HepG2 (cell line): Measurements from ENCODE around the gene TMEM121. TPM values are rescaled to one million over a fixed set of nuclear protein-coding genes. Genes with fewer than 3 reads are reported as not detected.

Experiments used
- PHF21A ChIP-seq: sonication (generic); formaldehyde crosslinking; IDR thresholded peaks from 2 replicates; pipeline ENCODE4 v1.5.0; 2020; ENCODE audit warnings: mild to moderate bottlenecking, missing genetic modification reagents
- SPEN ChIP-seq: sonication (generic); formaldehyde crosslinking; IDR thresholded peaks from 2 replicates; pipeline ENCODE4 v1.5.1; 2020; ENCODE audit warnings: low read depth, mild to moderate bottlenecking, missing genetic modification reagents
- polyA plus RNA-seq, 8 experiments: library from polyadenylated mRNA; depleted of rRNA in 3 of 8; stranded (reverse) in 7 of 8; unstranded in 1 of 8; fragments of >200 nt; fragmentation: Illumina TruSeq in 4 of 8; extraction: Trizol in 4 of 8; gene quantifications; 2 replicates each; pipeline versions ENCODE4 v1.2.1 to v1.2.3, GENCODE V29; 2011 to 2016; ENCODE audit warnings: low read depth in 4 of 8, missing spikeins in 1 of 8, mixed read lengths in 1 of 8; ENCODE audit not compliant: insufficient read depth in 1 of 8
- total RNA-seq, 5 experiments: library from RNA; depleted of rRNA; stranded (reverse); fragments of >200 nt; fragmentation: Illumina TruSeq; extraction: Trizol; gene quantifications; 2 replicates each; pipeline ENCODE4 v1.2.3, GENCODE V29; 2016; ENCODE audit warnings: low read depth in 1 of 5
- TF ChIP-seq, protein P1 (sequence below), 2 experiments: sonication (generic) in 1 of 2; formaldehyde crosslinking in 1 of 2; IDR thresholded peaks; 2 replicates each; pipeline versions ENCODE4 v1.4.0 to v1.6.1; 2016 to 2020; ENCODE audit warnings: borderline replicate concordance in 1 of 2, low read depth in 1 of 2, mild to moderate bottlenecking in 1 of 2, missing genetic modification reagents in 1 of 2
- TF ChIP-seq, protein P2 (sequence below): sonication (generic); formaldehyde crosslinking; IDR thresholded peaks from 2 replicates; pipeline ENCODE4 v1.5.1; 2020; ENCODE audit warnings: missing genetic modification reagents, mild to moderate bottlenecking, borderline replicate concordance

Gene TMEM121
- total and polyA plus RNA-seq, 2 of the 13 experiments (the other 11 are each of a cell fraction or from before 2014, with no cell fraction given) = 6.6 to 19.0 TPM

DNA sequence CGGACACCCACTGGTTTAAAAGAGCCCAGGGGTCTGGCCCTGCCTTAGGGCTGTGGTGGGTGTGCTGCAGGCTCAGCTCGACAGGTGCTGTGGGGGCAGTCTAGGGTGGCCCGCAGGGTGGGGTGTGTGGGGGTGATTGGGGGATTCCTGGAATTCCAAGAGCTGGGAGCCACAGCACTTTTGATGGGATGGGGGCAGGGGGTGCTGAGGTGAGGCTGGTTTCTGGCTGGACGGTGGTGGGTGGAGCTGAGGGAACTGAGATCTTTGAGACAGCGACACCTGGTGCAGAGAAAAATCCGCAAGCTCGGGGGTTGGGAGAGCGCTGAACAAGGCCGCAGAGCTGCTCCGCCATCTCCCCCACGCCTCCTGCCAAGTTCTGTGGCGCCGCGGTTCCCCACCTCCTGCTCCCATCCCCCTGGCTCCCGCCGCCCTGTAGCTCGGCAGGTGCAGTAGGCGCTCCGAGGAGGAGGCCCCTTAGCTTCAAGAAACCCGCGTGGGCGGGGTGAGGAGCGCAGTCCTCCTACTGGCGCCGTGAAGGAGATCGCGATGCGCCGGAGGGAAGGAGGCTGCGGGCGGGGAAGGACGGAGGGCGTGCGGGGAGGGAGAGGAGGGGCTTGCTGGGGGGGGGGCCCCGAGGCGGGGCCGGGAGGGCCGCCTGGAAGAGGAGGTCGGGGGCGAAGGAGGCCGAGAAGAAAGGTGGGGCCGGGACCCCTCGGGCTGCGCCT is 36.7 kb upstream of the TMEM121 start (continued):
- TF ChIP-seq, protein P1, sequence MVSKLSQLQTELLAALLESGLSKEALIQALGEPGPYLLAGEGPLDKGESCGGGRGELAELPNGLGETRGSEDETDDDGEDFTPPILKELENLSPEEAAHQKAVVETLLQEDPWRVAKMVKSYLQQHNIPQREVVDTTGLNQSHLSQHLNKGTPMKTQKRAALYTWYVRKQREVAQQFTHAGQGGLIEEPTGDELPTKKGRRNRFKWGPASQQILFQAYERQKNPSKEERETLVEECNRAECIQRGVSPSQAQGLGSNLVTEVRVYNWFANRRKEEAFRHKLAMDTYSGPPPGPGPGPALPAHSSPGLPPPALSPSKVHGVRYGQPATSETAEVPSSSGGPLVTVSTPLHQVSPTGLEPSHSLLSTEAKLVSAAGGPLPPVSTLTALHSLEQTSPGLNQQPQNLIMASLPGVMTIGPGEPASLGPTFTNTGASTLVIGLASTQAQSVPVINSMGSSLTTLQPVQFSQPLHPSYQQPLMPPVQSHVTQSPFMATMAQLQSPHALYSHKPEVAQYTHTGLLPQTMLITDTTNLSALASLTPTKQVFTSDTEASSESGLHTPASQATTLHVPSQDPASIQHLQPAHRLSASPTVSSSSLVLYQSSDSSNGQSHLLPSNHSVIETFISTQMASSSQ (IDR thresholded peaks at IDR 0.05; ENCODE audit: low read depth) = no peak
- TF ChIP-seq, protein P1 (CRISPR knock-in tag; IDR thresholded peaks at IDR 0.05; ENCODE audit: borderline replicate concordance) = peak; percentile 3; the same call in 1 of the 2 replicates
- TF ChIP-seq PHF21A (CRISPR knock-in tag) = no peak
- TF ChIP-seq, protein P2, sequence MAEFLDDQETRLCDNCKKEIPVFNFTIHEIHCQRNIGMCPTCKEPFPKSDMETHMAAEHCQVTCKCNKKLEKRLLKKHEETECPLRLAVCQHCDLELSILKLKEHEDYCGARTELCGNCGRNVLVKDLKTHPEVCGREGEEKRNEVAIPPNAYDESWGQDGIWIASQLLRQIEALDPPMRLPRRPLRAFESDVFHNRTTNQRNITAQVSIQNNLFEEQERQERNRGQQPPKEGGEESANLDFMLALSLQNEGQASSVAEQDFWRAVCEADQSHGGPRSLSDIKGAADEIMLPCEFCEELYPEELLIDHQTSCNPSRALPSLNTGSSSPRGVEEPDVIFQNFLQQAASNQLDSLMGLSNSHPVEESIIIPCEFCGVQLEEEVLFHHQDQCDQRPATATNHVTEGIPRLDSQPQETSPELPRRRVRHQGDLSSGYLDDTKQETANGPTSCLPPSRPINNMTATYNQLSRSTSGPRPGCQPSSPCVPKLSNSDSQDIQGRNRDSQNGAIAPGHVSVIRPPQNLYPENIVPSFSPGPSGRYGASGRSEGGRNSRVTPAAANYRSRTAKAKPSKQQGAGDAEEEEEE (CRISPR knock-in tag) = peak; percentile 57; the same call in 1 of the 2 replicates
- peak; percentile 53; the same call in 1 of the 2 replicates for TF ChIP-seq SPEN
